GM18858 (cell line): ENCODE results near the gene PDE4D.

ENCODE experiments used
- ATAC-seq: cut with Tn5 transposase; IDR thresholded peaks from one replicate; pipeline ENCODE4 v1.9.1; 2021; ENCODE audit not compliant: unreplicated experiment

The PDE4D gene

GRCh38 chr5:59099995-59100345 is 793.6 kb downstream of the PDE4D start:
- no peak for ATAC-seq

DNA sequence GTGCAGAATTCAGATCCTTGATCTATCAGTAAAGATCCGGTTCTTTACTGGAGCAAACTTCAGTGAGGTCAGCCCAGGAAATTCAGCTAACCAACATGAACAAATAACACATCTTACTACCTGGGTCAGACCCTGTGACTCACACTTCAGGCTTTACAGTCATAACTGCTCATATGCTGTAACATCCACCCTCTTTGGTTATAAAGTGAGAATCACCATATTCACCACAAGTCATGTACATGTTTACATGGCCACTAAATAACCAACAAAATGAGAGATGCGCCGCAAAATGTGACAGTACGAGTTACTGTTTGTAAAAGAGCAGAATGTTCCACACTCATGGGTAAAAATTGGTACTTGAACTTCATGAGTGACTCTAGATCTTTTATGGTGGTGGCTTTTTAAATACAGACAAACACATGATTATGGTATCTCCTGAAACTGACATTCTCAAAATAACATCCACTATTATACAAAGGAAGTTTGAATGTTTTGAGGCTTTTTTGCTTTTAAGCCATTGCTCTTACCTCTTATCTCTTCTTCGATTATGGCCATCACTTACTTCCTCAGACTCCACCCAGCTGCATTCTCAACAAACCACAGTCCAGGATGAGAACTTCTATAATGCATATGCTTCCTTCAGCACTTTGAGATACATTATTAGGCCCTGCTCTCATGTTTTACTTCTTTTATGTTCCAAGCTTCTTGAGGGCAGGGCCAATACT is 794.1 kb downstream of the PDE4D start:
- ATAC-seq: no peak

DNA sequence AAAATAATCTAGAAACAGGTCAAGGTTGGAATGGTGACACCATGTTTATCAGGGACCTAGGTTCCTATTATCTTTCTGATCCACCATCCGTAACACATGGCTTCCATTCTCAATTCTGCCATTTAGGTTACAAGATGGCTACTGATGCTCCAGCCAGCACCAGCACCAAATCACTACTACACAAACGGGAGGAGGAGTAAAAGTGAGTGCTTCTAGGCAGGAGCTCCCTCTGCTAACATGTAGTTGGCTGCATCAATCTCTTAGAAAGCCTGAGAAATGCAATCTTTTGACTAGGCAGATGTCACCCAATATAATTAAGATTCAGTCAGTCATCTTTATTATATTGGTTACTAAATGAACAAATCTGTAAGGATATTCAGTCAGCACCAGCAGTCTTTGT is 794.8 kb downstream of the PDE4D start:
- no peak for ATAC-seq

DNA sequence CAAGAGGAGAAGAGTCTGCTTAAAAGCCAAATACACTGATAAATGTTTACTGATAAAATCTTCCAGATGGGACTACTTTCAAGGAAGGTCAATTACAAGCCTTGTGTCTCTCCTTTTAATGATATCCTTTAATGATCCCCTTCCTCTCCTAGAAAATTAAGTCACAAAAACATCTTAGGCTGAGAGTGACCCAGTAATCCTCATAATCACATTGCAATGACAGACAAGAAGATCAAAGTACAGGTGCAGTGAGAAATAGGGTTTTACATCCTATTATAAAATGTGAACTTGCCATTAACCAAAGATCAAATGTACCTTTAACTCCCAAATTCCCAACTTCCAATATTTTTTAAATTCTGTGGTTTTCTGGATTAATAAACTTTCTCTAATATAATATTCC is 795.8 kb downstream of the PDE4D start:
- ATAC-seq: no peak

GRCh38 chr5:59097116-59097515 is 796.4 kb downstream of the PDE4D start:
- ATAC-seq: no peak

GRCh38 chr5:59095480-59095879 is 798.0 kb downstream of the PDE4D start:
- no peak for ATAC-seq

GRCh38 chr5:59094864-59095263 is 798.7 kb downstream of the PDE4D start:
- no peak for ATAC-seq

GRCh38 chr5:59093329-59093728 is 800.2 kb downstream of the PDE4D start:
- no peak for ATAC-seq

DNA sequence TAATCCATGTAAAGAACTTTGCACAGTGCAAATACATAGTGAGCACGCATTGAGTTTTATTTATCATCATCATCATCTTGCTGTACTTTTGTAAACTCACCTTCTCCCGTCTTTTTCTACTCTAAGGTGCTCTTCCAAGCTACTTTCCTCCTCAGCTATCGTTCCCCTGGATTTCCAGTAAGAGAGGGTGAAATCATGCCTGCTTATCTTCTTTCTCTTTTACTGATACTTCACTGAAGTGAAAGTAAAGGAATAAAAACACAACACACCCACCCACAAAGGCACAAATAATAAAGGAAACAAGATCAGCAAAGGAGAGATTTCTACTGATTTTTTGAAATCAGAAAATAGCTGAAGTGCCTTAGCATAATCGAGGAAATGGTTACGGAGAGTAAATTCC is 800.8 kb downstream of the PDE4D start:
- no peak for ATAC-seq

GRCh38 chr5:59091965-59092364 is 801.6 kb downstream of the PDE4D start:
- no peak for ATAC-seq

DNA sequence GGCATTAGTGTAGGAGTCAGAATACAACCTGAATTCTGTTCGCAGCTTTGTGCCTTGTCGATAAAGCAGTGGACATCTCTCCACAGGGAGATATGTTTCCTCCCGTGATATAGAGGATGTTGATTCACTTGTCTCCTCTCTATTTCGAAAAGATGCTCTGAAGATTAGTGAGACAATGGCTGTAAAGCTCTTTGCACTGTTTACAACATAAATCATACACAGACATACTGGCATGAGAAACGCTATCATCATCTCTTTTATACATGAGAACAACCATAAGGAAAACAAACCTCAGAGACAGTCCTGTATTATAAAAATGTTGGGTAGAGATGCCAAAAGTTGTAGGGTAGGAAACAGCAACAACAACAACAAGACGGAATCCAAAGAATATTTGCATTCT is 803.2 kb downstream of the PDE4D start:
- ATAC-seq: no peak

- ATAC-seq: no peak
These were observed 803.8 kb downstream of the PDE4D start for GRCh38 chr5:59089767-59090166.

GRCh38 chr5:59088546-59088945 is 805.0 kb downstream of the PDE4D start:
- no peak for ATAC-seq

GRCh38 chr5:59086024-59086423 is 807.5 kb downstream of the PDE4D start:
- no peak for ATAC-seq

- no peak for ATAC-seq
These were observed 811.8 kb downstream of the PDE4D start for GRCh38 chr5:59081693-59082092.

DNA sequence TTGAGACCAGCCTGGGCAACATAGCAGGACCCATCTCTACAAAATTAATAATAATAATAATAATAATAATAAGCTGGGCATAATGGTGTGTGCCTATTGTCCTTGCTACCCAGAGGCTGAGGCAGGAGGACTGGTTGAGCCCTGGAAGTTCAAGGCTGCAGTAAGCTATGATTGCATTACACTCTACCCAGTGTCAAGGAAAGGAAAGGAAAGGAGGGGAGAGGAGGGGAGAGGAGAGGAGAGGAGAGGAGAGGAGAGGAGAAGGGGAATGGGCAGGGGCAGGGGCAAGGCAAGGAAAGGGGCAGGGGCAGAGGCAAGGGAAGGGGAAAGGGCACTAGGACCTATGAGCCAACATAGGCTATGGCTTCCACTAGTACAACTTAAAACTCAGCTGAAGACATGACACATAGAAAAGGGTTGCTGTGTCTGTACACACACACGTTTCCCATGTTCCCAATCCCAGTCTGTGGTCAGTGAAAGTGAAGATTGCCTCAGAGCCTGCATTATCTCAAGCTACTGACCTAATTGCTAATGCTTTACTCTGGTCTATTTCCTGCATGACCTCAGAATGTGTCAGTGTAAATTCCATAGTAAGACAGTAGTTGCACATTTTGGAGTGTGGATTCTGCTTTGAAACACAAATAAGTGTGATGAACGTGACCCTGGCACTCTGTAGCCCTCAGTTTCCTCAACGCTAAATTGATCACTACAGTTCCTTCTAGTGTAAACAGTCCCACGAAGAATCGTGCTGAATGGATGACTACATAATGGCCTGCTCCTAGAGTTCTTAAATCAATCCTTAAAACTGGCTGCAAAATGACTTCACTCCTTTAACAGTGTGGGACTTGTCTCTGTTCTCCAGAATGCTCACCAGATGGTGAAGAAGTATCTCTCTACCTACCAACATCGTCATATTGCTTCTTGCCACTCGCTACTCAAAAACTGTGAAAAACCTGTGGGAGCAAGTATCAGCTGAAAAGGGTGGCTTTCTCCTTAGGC is 813.6 kb downstream of the PDE4D start:
- no peak for ATAC-seq

DNA sequence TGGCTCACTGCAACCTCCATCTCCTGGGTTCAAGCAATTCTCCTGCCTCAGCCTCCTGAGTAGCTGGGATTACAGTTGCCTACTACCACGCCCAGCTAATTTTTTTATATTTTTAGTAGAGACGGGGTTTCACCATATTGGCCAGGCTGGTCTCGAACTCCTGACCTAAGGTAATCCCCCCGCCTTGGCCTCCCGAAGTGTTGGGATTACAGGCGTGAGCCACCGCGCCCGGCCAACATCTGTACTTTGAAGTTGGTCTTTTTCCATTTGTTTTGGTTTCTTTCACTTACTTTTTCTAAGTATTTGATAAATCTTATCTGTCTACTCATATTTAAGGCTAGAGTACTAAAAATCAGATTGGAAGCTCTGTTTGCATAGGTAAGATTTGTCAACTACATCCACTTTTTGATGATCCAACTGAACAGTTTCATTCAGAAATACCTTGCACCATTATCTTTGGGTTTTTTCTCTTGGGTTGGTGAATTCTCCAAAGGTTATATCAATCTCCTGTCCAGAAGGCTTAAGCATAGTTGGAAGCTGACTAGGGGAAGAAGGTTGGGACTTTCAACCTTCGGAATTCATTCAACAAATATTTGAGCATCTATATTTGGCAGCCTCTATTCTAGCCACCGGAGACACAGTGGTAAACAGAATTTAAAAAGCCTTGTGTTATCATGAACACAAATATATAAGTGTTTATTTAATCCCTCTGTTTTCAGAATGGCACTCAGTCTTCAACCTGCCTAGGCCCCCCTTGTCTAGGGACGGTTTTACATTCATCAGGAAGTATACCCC is 821.6 kb downstream of the PDE4D start:
- no peak for ATAC-seq

- ATAC-seq: no peak
These were observed 824.0 kb downstream of the PDE4D start for GRCh38 chr5:59069438-59070079.

DNA sequence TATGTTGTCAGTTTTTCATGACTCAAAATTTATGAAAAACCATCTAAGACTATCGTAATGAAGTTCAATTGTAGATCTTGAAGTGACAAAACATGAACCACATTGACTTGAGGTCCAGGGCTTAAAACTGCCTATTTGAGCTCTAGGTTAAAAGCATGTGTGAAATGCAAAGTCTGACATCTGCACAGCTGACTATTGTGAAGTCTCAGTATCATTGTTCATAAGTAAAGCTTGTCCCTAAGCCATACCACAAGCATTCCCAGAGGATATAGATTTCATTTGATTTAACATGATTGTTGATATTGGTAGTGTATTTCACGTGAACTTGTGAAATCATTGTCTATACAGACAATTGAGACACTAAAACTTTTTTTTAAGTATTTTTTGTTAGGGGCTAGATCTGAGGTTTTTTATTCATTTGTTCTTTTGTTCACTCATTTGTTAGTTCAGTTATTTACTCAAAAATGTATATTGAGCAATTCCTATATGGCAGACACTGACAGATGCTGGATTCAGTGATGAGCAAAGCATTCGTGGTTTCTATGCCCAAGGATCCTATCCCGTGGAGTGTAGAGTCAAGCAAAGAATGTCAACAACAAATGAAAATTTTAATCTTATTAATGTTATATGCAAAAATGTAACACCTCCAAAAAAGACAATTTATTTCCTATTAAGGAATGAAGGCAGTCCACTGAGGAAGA is 825.4 kb downstream of the PDE4D start:
- no peak for ATAC-seq
